CD4-positive, alpha-beta T cell treated with Interleukin-10 for 1 hour (primary cell): Measurements from ENCODE around the gene NDUFA11.
"Not testable (repeated sequence)": the region's sequence is repeated elsewhere in the genome, so short reads cannot be mapped to it uniquely, and the experiment has no call there.

Experiments used
- DNase-seq: peaks from one replicate; pipeline ENCODE4 v3.0.0-alpha.2; 2020

The NDUFA11 gene

DNA sequence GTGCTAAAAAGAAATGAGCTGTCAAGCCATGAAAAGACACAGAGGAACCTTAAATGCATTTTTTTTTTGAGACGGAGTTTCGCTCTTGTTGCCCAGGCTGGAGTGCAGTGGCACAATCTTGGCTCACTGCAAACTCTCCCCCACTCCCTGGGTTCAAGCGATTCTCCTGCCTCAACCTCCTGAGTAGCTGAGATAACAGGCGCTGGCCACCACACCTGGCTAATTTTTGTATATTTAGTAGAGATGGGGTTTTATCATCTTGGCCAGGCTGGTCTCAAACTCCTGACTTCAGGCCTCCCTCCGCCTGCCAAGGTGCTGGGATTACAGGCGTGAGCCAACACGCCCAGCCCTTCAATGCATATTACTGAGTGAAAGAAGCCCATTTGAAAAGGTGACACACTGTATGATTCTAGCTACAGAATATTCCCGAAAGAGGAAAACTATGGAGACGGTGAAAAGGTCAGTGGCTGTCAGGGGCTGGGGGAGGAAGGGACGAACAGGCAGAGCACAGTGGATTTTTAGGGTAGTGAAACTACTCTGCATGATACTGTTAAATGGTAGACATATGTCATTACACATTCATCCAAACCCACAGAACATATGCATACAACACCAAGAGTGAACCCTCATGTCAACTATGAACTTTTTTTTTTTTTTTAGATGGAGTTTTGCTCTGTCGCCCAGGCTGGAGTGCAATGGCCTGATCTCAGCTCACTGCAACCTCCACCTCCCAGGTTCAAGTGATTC, 19.4 kb downstream of the NDUFA11 start:
- DNase-seq = not testable (repeated sequence)

DNA sequence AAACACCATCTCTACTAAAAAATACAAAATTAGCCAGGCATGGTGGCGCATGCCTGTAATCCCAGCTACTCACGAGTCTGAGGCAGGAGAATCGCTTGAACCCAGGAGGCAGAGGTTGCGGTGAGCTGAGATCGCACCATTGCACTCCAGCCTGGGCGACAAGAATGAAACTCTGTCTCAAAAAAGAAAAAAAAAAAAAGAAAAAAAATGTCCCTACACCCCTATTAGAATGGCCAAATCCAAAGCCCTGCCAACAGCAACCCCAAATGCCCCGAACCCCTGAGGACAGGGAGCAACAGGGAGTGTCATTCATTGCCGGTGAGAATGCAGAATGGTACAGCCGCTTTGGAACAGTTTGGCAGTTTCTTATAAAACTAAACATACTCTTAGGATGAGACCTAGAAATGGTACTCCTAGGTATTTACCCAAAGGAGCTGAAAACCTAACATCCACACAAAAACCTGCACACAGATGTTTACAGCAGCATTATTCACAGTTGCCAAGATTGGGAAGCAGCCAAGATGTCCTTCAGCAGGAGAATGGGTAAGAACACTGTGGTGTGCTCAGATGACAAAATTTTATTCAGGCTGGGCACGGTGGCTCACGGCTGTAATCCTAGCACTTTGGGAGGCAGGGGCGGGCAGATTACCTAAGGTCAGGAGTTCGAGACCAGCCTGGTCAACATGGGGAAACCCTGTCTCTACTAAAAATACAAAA, 20.3 kb downstream of the NDUFA11 start:
- DNase-seq = not testable (repeated sequence)

DNA sequence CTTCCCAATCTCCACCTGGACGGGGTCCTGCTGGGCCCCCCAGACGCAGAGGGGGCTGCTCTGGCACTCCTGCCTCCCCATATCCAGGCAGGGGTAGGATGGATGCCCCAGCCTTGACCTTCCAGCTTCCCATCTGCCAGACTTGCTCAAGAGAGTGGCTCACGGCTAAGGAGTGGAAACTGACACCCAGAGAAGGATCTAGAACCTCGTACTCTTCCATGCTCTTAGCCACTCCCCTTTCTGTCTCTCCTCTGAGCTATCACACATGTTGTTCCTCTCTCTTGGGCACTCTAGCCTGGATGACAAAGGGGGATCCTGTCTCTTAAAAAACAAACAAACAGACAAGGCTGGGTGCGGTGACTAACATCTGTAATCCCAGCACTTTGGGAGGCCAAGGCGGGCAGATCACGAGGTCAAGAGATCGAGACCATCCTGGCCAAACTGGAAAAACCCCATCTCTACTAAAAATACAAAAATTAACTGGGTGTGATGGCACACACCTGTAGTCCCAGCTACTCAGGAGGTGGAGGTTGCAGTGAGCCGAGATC, 21.1 kb downstream of the NDUFA11 start:
- DNase-seq = no peak

DNA sequence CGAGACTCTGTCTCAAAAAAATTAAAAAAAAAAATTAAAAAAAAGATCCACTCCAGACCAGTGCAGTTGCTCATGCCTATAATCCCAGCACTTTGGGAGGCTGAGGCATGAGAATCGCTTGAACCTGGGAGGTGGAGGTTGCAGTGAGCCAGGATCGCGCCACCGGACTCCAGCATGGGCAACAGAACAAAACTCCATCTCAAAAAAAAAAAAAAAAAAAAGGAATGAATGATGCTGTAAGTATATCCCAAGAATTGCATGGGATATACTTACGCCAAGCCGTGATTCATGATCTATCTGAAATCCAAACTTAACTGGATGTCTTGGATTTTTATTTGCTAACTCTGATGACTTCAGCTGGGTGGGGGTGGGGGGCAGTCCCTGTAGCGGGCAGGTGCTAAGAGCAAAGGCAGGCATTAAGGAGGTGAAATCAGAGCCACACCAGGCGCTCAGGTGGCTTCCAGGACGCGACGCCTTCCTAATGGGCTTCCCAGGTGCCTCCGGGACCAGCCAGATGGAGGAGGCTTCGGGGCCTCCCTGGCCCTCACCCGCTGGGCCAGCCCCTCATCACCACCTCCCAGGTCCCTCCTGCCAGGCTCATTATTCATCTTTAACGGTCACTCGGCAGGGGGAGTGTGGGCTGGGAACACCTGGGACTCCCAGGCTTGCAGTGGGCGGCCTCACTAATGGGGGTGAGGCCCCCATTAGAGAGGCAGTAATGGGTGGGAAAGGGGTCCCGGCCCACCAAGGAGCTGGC, 21.9 kb downstream of the NDUFA11 start:
- DNase-seq = no peak

DNA sequence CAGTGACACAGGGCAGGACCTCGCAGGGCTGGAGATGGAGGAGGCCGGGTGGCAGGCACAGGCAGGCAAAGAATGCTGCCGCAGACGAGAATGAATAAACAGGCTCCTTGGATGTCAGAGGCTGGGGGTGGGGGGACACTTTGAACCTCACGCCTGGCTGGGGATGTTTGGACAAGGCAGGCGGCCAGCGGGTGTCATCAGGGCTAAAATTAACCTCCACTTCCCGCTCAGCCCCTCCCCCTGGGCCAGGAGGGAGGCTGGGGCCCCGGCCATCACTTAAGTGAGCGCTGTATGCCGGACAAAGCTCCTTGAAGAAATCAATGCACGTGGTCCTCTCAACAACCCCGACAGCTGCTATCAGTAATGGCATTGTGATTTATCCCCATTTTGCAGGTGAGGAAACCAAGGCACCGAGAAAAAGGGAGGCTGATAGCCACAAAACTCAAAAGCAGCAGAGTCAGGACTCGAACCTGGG, 22.9 kb downstream of the NDUFA11 start:
- no peak for DNase-seq

DNA sequence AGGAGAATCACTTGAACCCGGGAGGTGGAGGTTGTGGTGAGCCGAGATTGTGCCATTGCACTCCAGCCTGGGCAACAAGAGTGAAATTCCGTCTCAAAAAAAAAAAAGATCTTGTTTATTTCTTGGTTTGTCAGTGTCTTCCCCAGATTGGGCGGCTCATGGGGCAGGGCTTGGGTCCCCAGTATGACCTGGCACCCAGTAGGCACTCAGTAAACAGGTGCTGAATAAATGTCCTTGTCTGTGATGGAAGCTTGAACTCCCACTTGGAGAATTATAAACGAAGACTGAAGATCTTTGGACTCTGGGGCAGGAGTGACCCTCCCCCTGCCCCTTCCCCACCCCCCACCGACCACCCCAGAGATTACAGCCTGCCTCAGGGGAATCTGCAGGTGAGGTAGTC, 23.4 kb downstream of the NDUFA11 start:
- no peak for DNase-seq

DNA sequence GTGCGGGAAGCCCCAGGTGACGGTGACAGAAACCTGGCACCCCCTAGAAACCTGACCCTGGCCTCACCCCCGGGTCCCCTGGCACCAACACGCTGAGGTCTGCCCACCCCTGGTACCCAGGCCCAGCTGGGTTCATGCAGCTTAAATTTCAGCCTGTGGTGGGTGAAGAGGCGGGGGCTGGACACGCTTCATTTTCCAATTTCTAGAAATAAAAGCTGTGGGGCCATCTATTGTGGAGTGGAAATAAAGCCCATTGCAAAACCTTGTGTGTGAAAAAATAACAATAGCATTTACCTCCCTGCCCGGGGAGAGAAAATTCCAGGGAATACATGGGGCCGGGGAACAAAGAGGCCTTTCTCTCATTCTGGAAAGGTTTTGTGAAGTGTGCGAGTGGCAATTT, 25.7 kb downstream of the NDUFA11 start:
- no peak for DNase-seq

DNA sequence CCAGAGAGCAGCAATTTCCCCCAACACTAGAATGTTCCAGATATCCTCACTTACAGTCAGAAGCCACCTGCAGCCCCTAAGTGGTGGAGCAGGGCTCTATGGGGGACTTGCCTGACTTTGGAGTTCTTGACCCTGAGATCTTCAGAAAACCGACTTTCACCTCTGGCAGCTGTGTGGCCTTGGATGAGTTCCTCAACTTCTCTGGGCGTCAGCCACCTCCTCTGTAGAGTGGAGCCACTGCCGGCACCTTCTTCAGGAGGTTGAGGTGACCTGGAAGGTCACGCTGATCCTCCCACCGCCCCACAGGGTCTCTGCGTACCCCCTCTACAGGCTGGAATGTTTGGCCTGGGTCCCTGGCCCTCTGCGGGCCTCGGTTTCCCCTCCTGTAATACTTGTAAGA, 26.2 kb downstream of the NDUFA11 start:
- DNase-seq = no peak

DNA sequence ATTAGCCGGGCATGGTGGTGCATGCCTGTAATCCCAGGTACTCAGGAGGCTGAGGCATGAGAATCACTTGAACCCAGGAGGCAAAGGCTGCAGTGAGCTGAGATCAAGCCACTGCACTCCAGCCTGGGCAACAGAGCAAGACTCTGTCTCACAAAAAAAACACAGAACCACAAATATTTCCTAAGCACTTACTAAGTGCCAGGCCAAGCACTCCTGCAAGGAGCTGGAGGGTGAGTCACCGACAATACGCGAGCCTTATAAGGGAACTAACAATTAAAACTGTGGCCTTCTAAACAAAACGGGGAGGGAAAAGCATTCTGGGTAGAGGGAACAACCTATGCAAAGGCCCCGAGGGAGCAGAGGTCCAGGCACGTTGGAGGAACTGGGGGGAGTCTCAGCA, 29.1 kb downstream of the NDUFA11 start:
- not testable (repeated sequence) for DNase-seq

DNA sequence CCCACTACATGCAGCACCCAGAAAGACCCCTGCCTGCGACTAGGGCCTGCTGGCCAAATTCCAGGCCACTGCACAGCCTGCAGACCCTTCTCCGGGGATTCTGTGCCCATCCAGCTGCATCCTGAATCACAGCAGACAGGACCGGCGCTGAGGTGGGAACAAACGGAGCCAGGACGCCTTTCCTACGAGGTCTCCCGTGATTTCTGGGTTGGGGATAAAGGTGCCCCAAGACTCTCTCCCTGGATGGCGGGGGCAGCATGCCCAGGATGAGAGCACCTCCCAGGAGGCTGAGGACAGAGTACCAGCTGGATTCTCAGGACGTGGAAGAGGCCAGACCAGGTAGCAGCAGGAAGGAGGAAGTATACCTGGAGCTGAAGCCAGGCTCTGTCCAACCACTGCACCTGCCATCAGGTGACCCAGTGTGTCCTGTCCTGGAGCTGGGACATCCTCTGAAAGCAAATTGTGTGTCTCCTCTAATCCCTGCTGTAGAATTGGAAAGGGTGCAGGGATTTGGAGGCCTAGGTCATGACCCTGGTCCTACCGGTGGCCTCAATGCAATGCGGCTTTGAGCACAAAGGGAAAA, 29.9 kb downstream of the NDUFA11 start:
- DNase-seq = no peak

DNA sequence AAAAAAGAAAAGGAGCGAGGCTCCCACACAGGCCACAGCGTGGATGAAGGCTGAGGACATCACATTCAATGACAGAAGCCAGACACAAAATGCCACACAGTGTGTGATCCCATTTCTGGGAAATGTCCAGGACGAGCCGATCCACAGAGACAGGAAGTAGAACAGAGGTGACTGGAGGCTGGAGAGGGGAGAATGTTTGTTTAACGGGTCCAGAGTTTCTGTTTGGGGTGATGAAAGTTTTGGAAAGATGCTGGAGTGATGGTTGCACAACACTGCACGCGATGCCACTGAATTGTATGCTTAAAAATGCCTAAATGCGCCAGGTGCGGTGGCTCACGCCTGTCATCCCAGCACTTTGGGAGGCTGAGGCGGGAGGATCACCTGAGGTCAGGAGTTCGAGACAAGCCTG, 32.6 kb downstream of the NDUFA11 start:
- DNase-seq = no peak

DNA sequence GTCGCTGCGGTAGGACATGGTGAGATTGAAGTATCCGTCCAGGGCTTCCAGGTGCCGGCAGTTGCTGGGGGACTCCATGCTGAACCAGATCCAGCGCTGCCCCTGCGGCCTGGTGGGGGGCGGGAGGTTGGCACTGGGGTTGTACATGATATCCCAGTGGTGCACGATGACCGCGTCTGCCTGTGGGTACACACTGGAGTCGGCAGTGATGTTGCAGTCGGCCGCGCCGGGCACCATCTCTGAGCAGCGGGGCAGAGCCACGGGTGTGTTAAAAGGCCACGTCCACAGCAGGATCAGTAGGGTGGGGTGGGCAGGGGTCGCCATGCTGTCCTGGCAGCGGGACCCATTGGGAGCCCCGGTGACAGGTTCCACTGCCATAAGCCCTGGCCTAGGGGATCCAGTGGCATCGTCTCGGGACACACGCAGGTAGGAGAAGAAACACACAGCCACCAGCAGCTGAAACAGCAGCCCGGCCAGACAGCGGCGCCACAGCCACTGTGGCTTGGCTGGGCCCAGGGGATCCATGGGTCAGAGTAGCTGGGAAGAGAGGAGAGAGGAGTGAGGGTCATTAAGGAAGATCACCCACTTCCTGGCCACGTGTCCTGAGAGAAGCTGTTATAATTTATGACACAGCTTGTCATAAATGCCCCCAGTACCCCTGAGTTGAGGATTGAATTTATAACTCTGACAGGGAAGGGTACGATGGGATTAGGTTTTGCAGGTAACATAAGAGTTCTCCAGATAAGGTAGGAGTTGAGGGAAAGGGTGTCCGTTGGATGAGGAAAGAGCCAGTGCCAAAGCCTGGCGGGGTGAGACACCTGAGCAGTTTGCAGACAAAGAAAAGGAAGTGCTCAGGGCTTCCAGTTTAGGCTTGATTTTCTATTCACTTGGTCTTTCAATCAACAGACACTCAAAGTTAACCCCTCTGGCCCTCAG, 36.1 kb downstream of the NDUFA11 start:
- no peak for DNase-seq

DNA sequence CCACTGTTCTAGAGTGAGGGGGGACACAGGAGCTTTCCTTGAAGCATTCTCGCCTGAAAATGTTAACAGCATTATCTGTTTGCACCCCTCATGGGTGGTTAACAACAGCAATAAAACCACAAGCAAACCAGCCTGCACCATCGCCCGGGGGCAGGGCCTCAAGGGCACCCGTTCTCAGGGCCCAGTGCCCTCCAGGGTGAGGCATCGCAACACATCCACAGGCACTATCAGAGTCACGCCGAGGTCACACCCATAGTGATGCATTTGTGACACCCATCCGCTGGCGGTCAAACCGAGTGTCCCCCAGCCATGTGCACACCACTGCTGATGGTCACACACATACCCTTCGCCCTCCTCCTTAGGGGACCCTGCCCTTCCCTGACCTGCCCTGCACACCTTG, 37.8 kb downstream of the NDUFA11 start:
- no peak for DNase-seq

DNA sequence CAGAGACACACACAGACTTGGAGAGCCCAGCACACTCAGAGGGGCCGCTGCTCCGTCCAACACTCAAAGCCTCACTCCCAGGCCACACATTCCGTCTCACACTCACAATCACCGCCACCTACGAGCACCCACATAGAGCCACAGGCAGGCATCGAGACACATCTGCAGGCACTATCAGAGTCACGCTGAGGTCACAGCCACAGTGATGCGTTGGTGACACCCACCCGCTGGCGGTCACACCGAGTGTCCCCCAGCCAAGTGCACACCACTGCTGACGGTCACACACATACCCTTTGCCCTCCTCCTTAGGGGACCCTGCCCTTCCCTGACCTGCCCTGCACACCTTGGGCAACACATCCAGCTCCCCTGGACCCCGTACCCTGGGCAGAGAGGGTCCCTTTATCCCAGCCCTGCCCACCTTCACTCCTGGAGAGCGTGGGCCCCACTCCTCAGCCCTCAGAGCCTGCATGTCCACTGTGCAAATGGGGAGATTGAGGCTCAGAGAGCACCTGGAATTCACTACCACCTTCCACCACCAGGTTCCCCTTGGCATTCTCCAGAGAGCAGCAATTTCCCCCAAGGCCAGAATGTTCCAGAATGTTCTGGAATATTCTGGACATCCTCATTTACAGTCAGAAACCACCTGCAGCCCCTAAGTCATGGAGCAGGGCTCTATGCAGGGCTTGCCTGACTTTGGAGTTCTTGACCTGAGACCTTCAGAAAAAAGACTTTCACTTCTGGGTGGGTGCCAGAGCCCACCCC, 38.7 kb downstream of the NDUFA11 start:
- no peak for DNase-seq

DNA sequence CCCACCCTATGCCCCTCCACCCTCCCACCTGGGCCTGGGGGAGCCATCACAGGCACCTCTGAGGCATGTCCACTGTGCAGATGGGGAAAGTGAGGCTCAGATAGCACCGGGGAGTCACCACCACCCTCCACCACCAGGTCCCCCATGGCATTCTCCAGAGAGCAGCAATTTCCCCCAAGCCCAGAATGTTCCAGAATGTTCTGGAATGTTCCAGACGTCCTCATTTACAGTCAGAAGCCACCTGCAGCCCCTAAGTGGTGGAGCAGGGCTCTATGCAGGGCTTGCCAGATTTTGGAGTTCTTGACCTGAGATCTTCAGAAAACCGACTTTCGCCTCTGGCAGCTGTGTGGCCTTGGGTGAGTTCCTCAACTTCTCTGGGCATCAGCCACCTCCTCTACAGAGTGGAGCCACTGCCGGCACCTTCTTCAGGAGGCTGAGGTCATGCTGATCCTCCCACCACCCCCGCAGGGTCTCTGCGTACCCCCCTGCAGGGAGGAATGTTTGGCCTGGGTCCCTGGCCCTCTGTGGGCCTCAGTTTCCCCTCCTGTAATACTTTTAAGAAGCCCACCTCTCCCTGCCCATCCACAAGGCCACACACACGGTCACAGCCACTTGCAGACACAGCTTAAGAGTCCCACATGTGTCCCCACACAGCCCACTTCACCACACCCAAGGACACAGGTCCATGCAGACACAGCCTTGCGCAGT, 39.4 kb downstream of the NDUFA11 start:
- DNase-seq = no peak

DNA sequence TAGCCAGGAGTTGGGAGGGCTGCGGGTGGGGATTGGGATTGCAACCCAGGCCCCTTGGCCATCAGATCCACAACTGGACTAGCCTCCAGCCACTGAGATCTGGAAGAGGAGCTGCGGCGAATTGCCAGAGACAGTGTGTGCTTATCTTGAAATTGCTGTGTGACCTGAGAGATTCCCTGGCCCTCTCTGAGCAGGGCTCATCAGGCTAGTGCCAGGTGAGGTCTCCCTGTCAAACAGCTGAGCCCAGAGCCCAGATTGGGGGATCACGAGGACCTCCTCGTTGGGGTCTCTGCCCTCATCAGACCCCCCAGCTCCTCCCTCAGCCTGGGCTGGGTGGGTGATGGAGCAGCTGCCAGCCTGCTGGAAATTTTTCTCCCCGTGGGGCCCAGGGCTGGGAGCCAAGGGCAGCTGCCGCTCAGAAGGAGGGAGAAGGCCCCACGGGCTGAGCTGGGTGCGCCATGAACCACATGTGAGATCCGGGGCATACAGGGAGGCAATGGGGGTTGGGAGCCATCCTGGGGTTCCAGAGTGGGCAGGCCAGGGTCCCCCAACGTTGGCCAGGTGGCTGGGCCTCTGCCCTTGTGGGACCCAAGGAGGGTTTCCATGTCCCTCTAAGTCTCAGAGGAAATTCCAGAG, 40.4 kb downstream of the NDUFA11 start:
- DNase-seq = no peak

DNA sequence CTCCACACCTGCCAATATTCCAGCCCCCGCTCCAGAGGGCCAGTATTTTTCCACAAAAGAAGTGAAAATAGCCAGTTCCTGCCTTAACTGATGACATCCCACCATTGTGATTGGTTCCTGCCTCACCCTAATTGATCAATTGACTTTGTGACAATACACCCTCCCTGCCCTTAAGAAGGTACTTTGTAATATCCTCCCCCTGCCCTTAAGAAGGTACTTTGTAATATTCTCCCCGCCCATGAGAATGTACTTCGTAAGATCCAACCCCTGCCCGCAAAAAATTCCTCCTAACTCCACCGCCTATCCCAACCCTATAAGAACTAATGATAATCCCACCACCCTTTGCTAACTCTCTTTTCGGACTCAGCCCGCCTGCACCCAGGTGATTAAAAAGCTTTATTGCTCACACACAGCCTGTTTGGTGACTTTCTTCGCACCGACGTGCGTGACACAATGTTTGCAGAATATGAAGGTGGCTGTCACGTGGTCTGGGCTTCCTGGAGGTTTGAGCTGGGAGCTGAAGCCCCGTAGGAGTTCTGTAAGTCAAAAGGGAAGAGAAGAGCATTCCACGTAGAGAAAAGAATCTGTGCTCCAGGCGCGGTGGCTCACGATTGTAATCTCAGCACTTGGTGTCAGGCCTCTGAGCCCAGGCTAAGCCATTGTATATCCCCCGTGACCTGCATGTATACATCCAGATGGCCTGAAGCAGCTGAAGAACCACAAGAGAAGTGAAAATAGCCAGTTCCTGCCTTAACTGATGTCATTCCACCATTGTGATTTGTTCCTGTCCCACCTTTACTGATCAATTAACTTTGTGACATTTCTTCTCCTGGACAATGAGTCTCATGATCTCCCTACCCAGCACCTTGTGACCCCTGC, 46.1 kb downstream of the NDUFA11 start:
- DNase-seq = no peak

DNA sequence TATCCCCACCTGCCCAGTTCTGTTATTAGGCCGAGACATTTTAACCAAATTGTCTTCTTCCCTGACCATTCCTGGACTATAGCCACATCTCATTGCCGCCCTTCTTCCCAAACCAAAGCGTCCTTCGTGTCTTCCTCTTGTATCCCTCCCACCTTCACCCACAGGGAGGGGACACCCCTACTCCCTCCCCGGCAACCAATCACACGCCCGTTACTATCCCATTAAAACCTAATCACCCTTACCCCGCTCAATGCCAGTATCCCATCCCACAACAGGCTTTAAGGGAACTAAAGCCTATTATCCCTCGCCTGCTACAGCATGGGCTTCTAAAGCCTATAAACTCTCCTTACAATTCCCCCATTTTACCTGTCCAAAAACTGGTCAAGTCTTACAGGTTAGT, 48.4 kb downstream of the NDUFA11 start:
- DNase-seq = not testable (repeated sequence)

DNA sequence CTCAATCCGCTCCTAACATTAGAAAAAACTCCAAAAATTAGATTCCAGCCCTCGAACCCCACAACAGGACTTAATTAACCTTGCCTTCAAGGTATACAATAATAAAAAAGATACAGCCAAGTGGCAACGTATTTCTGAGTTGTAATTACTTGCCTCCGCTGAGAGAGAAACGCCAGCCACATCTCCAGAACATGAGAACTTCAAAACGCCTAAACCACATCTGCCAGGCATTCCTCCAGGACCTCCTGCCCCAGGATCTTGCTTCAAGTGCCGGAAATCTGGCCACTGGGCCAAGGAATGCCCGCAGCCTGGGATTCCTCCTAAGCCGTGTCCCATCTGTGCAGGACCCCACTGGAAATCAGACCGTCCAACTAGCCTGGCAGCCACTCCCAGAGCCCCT, 49.5 kb downstream of the NDUFA11 start:
- not testable (repeated sequence) for DNase-seq
